HCT116 (cell line): ENCODE results near the gene DOCK2.

Experiments
- EZH2 ChIP-seq: fragments of 200-600 bp; sonication (generic); IDR thresholded peaks from 2 replicates; pipeline ENCODE4 v1.6.1; 2017; ENCODE audit warnings: antibody characterized with exemption, mixed run types
- EZH2phosphoT487 ChIP-seq: fragments of 200-600 bp; IDR thresholded peaks from 2 replicates; pipeline ENCODE4 v1.6.1; 2018; ENCODE audit warnings: antibody characterized with exemption, borderline replicate concordance
- POLR2A ChIP-seq: IDR thresholded peaks from 2 replicates; pipeline ENCODE4 v1.7.0; 2011; ENCODE audit warnings: borderline replicate concordance; ENCODE audit not compliant: insufficient read depth, insufficient read length; ENCODE audit errors: extremely low read depth
- POLR2AphosphoS5 ChIP-seq: IDR thresholded peaks from 2 replicates; pipeline ENCODE4 v1.6.1; 2011; ENCODE audit warnings: mild to moderate bottlenecking, low read depth, low read length, moderate library complexity
- SIN3A ChIP-seq: IDR thresholded peaks from 2 replicates; pipeline ENCODE4 v1.6.1; 2012; ENCODE audit warnings: low read depth
- SP1 ChIP-seq: IDR thresholded peaks from 2 replicates; pipeline ENCODE4 v1.6.1; 2012; ENCODE audit warnings: low read depth
- TCF7L2 ChIP-seq: IDR thresholded peaks from 2 replicates; pipeline ENCODE4 v1.7.0; 2011; ENCODE audit warnings: borderline replicate concordance, inconsistent platforms; ENCODE audit not compliant: insufficient read depth, insufficient read length; ENCODE audit errors: extremely low read depth
- ZNF274 ChIP-seq: fragments of 200-500 bp; sonication (Bioruptor generic); IDR thresholded peaks from 2 replicates; pipeline ENCODE4 v1.6.1; 2014; ENCODE audit warnings: mild to moderate bottlenecking, low read depth, low read length, inconsistent platforms
- TF ChIP-seq, protein P1 (sequence below), 3 experiments: fragments of 200-600 bp in 1 of 3; sonication (generic) in 1 of 3; IDR thresholded peaks in 2 of 3; conservative IDR thresholded peaks in 1 of 3; 2 replicates each; pipeline ENCODE4 v1.5.1; 2012 to 2017; ENCODE audit warnings: low read depth in 2 of 3, low read length in 2 of 3, antibody characterized with exemption in 1 of 3, borderline replicate concordance in 1 of 3, control low read depth in 1 of 3, mild to moderate bottlenecking in 1 of 3, mixed read lengths in 1 of 3, mixed run types in 1 of 3, moderate library complexity in 1 of 3; ENCODE audit not compliant: insufficient read depth in 1 of 3

DNA sequence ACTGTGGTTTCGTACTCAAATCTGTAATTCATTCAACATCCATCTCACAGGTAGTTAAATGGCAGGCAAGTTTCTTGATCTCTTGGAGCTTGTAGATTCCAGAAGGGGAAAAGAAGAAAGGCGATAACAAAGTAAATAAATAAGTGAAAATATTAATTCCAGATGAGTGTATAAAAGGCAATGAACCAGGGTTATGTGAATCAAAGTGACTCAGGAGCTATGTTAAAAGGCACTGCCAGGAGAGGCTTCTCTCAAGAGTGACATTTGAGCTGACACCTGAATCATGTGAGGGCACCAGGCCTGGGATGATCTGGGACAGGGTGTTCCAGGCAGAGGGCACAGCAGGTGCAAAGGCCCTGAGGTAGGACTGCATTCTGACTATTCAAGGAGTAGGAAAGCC, 45.0 kb downstream of the DOCK2 start:
- TF ChIP-seq TCF7L2 (no peak), POLR2A (no peak), SIN3A (no peak), ZNF274 (no peak), SP1 (no peak), EZH2phosphoT487 (no peak), POLR2AphosphoS5 (no peak), EZH2 (no peak)
- TF ChIP-seq, protein P1, sequence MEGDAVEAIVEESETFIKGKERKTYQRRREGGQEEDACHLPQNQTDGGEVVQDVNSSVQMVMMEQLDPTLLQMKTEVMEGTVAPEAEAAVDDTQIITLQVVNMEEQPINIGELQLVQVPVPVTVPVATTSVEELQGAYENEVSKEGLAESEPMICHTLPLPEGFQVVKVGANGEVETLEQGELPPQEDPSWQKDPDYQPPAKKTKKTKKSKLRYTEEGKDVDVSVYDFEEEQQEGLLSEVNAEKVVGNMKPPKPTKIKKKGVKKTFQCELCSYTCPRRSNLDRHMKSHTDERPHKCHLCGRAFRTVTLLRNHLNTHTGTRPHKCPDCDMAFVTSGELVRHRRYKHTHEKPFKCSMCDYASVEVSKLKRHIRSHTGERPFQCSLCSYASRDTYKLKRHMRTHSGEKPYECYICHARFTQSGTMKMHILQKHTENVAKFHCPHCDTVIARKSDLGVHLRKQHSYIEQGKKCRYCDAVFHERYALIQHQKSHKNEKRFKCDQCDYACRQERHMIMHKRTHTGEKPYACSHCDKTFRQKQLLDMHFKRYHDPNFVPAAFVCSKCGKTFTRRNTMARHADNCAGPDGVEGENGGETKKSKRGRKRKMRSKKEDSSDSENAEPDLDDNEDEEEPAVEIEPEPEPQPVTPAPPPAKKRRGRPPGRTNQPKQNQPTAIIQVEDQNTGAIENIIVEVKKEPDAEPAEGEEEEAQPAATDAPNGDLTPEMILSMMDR (IDR thresholded peaks at IDR 0.05 in 2 of 3, conservative IDR thresholded peaks at IDR 0.05 in 1 of 3; ENCODE audit: borderline replicate concordance in 1 of 3, insufficient read depth in 1 of 3, low read depth in 2 of 3, low read length in 2 of 3): no peak
